ENCODE measurements around the gene GPD1L.
A peak's percentile ranks its signal among the peaks of the same experiment; 100 is the strongest.
"Not testable (repeated sequence)": the region's sequence is repeated elsewhere in the genome, so short reads cannot be mapped to it uniquely, and the experiment has no call there.

GPD1L gene

DNA sequence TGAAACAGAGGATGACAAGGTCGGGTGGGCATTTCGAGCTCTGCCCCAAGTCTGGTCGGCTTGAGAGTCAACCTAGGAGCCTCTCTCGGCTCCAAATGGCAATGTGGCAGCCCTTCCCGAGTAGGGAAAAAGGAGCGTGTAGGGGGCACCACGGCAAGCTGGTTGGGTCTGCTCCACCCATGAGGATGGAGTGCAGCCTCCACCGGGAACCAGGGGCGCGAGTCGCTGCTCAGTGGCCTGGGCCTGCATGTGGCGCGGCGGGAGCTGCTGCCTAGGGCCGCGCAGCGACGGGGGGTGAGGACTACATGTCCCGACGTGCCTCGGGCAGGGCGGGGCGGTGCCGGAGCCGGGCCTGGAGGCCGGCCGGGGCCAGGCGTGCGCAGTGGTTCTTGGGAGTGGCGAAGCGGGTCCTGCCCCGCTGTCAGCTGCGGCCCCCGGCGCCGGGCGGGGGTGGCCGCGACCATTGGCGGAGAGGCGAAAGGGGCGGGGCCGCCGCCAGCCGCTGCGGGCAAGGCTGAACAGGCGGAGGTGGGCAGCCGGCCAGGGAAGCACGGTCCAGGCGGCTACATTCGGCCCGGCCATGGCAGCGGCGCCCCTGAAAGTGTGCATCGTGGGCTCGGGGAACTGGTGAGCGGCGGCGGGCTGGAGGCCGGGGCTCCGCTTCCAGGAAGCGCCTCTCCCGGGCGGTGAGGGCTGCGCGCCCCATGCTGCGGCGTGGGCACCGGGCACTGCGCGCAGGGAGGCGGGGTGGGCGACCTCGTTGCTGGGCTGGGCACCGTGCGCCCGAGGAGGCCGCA lies at the start of gene GPD1L:
Gene GPD1L (plus strand): TSS at position 489 of the 797 bp plus-strand sequence. CDS start 92 bp downstream, at position 581.
- DNase-seq (ENCODE audit: low spot score), result peak; percentile 95
- TF ChIP-seq, protein P1, sequence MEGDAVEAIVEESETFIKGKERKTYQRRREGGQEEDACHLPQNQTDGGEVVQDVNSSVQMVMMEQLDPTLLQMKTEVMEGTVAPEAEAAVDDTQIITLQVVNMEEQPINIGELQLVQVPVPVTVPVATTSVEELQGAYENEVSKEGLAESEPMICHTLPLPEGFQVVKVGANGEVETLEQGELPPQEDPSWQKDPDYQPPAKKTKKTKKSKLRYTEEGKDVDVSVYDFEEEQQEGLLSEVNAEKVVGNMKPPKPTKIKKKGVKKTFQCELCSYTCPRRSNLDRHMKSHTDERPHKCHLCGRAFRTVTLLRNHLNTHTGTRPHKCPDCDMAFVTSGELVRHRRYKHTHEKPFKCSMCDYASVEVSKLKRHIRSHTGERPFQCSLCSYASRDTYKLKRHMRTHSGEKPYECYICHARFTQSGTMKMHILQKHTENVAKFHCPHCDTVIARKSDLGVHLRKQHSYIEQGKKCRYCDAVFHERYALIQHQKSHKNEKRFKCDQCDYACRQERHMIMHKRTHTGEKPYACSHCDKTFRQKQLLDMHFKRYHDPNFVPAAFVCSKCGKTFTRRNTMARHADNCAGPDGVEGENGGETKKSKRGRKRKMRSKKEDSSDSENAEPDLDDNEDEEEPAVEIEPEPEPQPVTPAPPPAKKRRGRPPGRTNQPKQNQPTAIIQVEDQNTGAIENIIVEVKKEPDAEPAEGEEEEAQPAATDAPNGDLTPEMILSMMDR (IDR thresholded peaks at IDR 0.05; ENCODE audit: extremely low read depth, insufficient read depth, missing control alignments), result no peak
- in situ Hi-C loops (cut with MboI; ENCODE audit: low pct_unique_long_range_greater_than_20kb, low sequenced_read_pairs, unreplicated experiment), result no loop called here

GRCh38 chr3:32058465-32058864 lies 48.0 kb upstream of the GPD1L start:
- DNase-seq (ENCODE audit: low spot score); in situ Hi-C loops (cut with MboI; ENCODE audit: low pct_unique_long_range_greater_than_20kb, low sequenced_read_pairs, unreplicated experiment): not testable (repeated sequence)

GRCh38 chr3:32062950-32063582 lies 43.4 kb upstream of the GPD1L start:
- DNase-seq (ENCODE audit: low spot score), result no peak
- TF ChIP-seq, protein P1 (IDR thresholded peaks at IDR 0.05; ENCODE audit: extremely low read depth, insufficient read depth, missing control alignments), result no peak
- in situ Hi-C loops (cut with MboI; ENCODE audit: low pct_unique_long_range_greater_than_20kb, low sequenced_read_pairs, unreplicated experiment), result no loop called here

GRCh38 chr3:32066686-32067085 lies 39.7 kb upstream of the GPD1L start:
- TF ChIP-seq, protein P1 (IDR thresholded peaks at IDR 0.05; ENCODE audit: extremely low read depth, insufficient read depth, missing control alignments), result no peak
- in situ Hi-C loops (cut with MboI; ENCODE audit: low pct_unique_long_range_greater_than_20kb, low sequenced_read_pairs, unreplicated experiment), result no loop called here
- no peak for DNase-seq (ENCODE audit: low spot score)

- in situ Hi-C loops (cut with MboI; ENCODE audit: low pct_unique_long_range_greater_than_20kb, low sequenced_read_pairs, unreplicated experiment); DNase-seq (ENCODE audit: low spot score): not testable (repeated sequence)
Observed at GRCh38 chr3:32074194-32074593, 32.2 kb upstream of the GPD1L start.

DNA sequence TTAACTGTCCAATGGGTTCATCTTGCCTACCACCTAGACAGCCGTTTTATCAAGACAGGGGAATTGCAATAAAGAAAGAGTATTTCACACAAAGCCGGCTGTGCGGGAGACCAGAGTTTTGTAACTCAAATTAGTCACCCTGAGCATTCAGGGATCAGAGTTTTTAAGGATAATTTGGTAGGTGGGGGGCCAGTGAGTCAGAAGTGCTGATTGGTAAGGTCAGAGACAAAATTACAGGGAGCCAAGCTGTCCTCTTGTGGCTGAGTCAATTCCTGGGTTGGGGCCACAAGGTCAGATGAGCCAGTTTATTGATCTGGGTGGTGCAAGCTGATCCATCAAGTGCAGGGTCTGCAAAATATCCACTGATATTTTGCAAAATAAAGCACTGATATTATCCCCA lies 29.9 kb upstream of the GPD1L start:
- no peak for DNase-seq (ENCODE audit: low spot score)
- in situ Hi-C loops (cut with MboI; ENCODE audit: low pct_unique_long_range_greater_than_20kb, low sequenced_read_pairs, unreplicated experiment), result no loop called here
- TF ChIP-seq, protein P1 (IDR thresholded peaks at IDR 0.05; ENCODE audit: extremely low read depth, insufficient read depth, missing control alignments), result no peak

DNA sequence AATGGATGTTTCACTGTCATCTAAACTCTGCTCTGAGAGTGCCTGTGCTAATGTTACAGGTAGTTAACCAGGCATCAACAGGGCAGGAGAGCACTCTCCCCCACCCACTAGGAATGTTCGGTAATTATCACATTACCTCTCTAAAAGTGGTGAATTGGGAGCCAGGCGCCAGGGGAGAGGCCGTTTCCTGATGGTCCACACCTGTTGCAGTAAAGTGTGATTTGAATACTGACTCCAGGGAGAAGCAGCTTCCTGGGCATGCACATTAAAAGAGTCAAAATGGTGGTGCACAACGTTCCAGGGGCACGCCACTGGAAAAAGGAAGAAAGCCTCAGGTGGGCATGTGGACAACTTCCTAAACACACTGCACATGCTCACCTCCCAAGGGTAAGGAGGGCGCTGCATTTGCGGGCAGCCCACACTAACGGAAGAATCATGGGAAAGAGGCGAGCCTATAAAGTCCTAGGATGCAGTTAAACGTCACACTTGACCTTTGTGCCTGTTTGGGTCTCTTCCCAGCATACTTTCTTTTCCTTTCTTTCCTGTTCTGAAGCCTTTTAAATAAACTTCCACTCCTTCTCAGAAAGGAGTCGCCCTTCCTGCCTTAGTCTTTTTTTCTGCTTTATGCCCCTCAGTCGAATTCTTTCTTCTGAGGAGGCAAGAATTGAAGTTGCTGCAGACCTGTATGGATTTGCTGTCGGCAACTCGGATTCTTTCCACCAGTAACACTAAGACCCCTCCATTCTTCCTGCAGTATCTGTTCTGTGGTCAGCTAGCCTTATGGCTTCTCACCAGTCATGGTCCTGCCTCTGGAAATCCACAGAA lies 28.9 kb upstream of the GPD1L start:
- in situ Hi-C loops (cut with MboI; ENCODE audit: low pct_unique_long_range_greater_than_20kb, low sequenced_read_pairs, unreplicated experiment), result no loop called here
- TF ChIP-seq, protein P1 (IDR thresholded peaks at IDR 0.05; ENCODE audit: extremely low read depth, insufficient read depth, missing control alignments), result no peak
- no peak for DNase-seq (ENCODE audit: low spot score)

Data from GM13977 (cell line).